GM18873 (cell line): ENCODE results near the gene RNU4-1.
A peak's percentile ranks its signal among the peaks of the same experiment; 100 is the strongest.
"Not testable (repeated sequence)": the region's sequence is repeated elsewhere in the genome, so short reads cannot be mapped to it uniquely, and the experiment has no call there.

Experiments used
- ATAC-seq: cut with Tn5 transposase; IDR thresholded peaks from one replicate; pipeline ENCODE4 v1.9.1; 2021; ENCODE audit warnings: mild to moderate bottlenecking, moderate library complexity, moderate number of reproducible peaks; ENCODE audit not compliant: unreplicated experiment, low FRiP score

The RNU4-1 gene

GRCh38 chr12:120292661-120293531, at the start of gene RNU4-1:
TSS of gene RNU4-1 (minus strand) at chr12:120293237.
- ATAC-seq = no peak

- no peak for ATAC-seq
Observed at GRCh38 chr12:120342175-120343038, 49.4 kb upstream of the RNU4-1 start.

- ATAC-seq = no peak
Observed at GRCh38 chr12:120339256-120339655, 46.2 kb upstream of the RNU4-1 start.

- no peak for ATAC-seq
Observed at GRCh38 chr12:120337730-120338129, 44.7 kb upstream of the RNU4-1 start.

GRCh38 chr12:120336392-120336791, 43.4 kb upstream of the RNU4-1 start:
- not testable (repeated sequence) for ATAC-seq

GRCh38 chr12:120335447-120335846, 42.4 kb upstream of the RNU4-1 start:
- ATAC-seq = not testable (repeated sequence)

GRCh38 chr12:120332523-120332922, 39.5 kb upstream of the RNU4-1 start:
- ATAC-seq = no peak

GRCh38 chr12:120332041-120332440, 39.0 kb upstream of the RNU4-1 start:
- no peak for ATAC-seq

GRCh38 chr12:120331390-120331789, 38.4 kb upstream of the RNU4-1 start:
- ATAC-seq = no peak

GRCh38 chr12:120328228-120328627, 35.2 kb upstream of the RNU4-1 start:
- ATAC-seq = no peak

- ATAC-seq = no peak
Observed at GRCh38 chr12:120327593-120327992, 34.6 kb upstream of the RNU4-1 start, which contains the start of gene PLA2G1B. TSS of gene PLA2G1B (minus strand) at chr12:120327779. CDS start at chr12:120327753, 26 bp downstream.

GRCh38 chr12:120324841-120325417, 31.9 kb upstream of the RNU4-1 start:
- no peak for ATAC-seq

- ATAC-seq = no peak
Observed at GRCh38 chr12:120323772-120324171, 30.7 kb upstream of the RNU4-1 start.

GRCh38 chr12:120321382-120322202, 28.6 kb upstream of the RNU4-1 start:
- no peak for ATAC-seq

- ATAC-seq = peak; percentile 99
Observed at GRCh38 chr12:120317224-120318105, 24.4 kb upstream of the RNU4-1 start.

- ATAC-seq = no peak
Observed at GRCh38 chr12:120316798-120317223, 23.8 kb upstream of the RNU4-1 start.

GRCh38 chr12:120314220-120314619, 21.2 kb upstream of the RNU4-1 start:
- ATAC-seq = no peak

- ATAC-seq = peak; percentile 86
Observed at GRCh38 chr12:120301962-120302815, 9.2 kb upstream of the RNU4-1 start, which contains the start of gene SIRT4. TSS of gene SIRT4 (plus strand) at chr12:120302321. CDS start at chr12:120303562, 1,241 bp downstream.
